DOHH2 (cell line): Measurements from ENCODE around the gene SNRPD1.
"Not testable (repeated sequence)": the region's sequence is repeated elsewhere in the genome, so short reads cannot be mapped to it uniquely, and the experiment has no call there.

ENCODE experiments used
- H3F3A ChIP-seq: fragments of 200-600 bp; sonication (generic), shearing (Covaris generic); 2 replicates; pipeline ENCODE4 v1.6.0; 2016; ENCODE audit warnings: antibody characterized with exemption, mild to moderate bottlenecking; ENCODE audit not compliant: control insufficient read depth, insufficient read depth
- H3K27ac ChIP-seq: fragments of 200-600 bp; sonication (generic); 2 replicates; pipeline ENCODE4 v1.5.1; 2014; ENCODE audit warnings: low read depth, mild to moderate bottlenecking, low read length, moderate library complexity
- H3K27me3 ChIP-seq: fragments of 200-600 bp; sonication (generic); 2 replicates; pipeline ENCODE4 v1.6.1; 2014; ENCODE audit warnings: mild to moderate bottlenecking, low read length, mixed read lengths; ENCODE audit not compliant: control insufficient read depth
- H3K36me3 ChIP-seq: fragments of 200-600 bp; sonication (generic); 2 replicates; pipeline ENCODE4 v1.6.1; 2014; ENCODE audit warnings: mild to moderate bottlenecking, low read length, moderate library complexity, mixed read lengths; ENCODE audit not compliant: control insufficient read depth
- H3K4me1 ChIP-seq: fragments of 200-600 bp; sonication (generic); 2 replicates; pipeline ENCODE4 v1.6.1; 2014; ENCODE audit warnings: mild to moderate bottlenecking, low read length, mixed read lengths; ENCODE audit not compliant: control insufficient read depth
- H3K4me2 ChIP-seq: fragments of 200-600 bp; sonication (generic); 2 replicates; pipeline ENCODE4 v1.6.0; 2014; ENCODE audit warnings: mild to moderate bottlenecking, low read length, moderate library complexity
- H3K4me3 ChIP-seq: fragments of 200-600 bp; sonication (generic); 2 replicates; pipeline ENCODE4 v1.5.1; 2014; ENCODE audit warnings: mild to moderate bottlenecking, low read length, mixed read lengths
- H3K79me2 ChIP-seq: fragments of 200-600 bp; sonication (generic); 2 replicates; pipeline ENCODE4 v1.6.1; 2014; ENCODE audit warnings: mild to moderate bottlenecking, low read length, mixed read lengths; ENCODE audit not compliant: control insufficient read depth
- H3K9me2 ChIP-seq: fragments of 200-600 bp; sonication (generic); replicated peaks from 2 replicates; pipeline ENCODE4 v1.6.1; 2014; ENCODE audit warnings: mild to moderate bottlenecking, low read length, mixed read lengths; ENCODE audit not compliant: control insufficient read depth
- H3K9me3 ChIP-seq: fragments of 200-600 bp; sonication (generic); 2 replicates; pipeline ENCODE4 v1.6.1; 2014; ENCODE audit warnings: antibody characterized with exemption, low read length, mixed read lengths; ENCODE audit not compliant: control insufficient read depth, insufficient read depth
- H4K20me1 ChIP-seq: fragments of 200-600 bp; sonication (generic); 2 replicates; pipeline ENCODE4 v1.6.0; 2014; ENCODE audit warnings: low read depth, mild to moderate bottlenecking, antibody characterized with exemption, low read length, moderate library complexity; ENCODE audit not compliant: control insufficient read depth, insufficient read depth
- CTCF ChIP-seq: fragments of 200-600 bp; sonication (generic); IDR thresholded peaks from one replicate; pipeline ENCODE4 v1.5.1; 2014; ENCODE audit warnings: antibody characterized with exemption, mild to moderate bottlenecking, low read depth, low read length; ENCODE audit not compliant: poor library complexity, severe bottlenecking
- EZH2phosphoT487 ChIP-seq: fragments of 200-600 bp; sonication (generic); IDR thresholded peaks from 2 replicates; pipeline ENCODE4 v1.6.1; 2017; ENCODE audit warnings: borderline replicate concordance, mild to moderate bottlenecking, antibody characterized with exemption, low read length, moderate library complexity, mixed read lengths

SNRPD1 gene

GRCh38 chr18:21602299-21602587, 9.9 kb upstream of the SNRPD1 start:
- no peak for TF ChIP-seq CTCF
- TF ChIP-seq EZH2phosphoT487: no peak
- peaks cover 12% of the 10 kb centered on the region; the same call in 1 of the 2 replicates for H3F3A ChIP-seq
- H3K27ac ChIP-seq: no peak overlapping the region
- H4K20me1 ChIP-seq: no peaks in the 10 kb centered on the region
- peaks cover 32% of the 10 kb centered on the region for H3K79me2 ChIP-seq
- no peak overlapping the region for H3K4me2 ChIP-seq
- H3K4me3 ChIP-seq: no peak overlapping the region
- no peaks in the 10 kb centered on the region for H3K9me2 ChIP-seq
- H3K27me3 ChIP-seq: no peaks in the 10 kb centered on the region
- peaks cover 37% of the 10 kb centered on the region for H3K4me1 ChIP-seq
- no peaks in the 10 kb centered on the region for H3K9me3 ChIP-seq
- H3K36me3 ChIP-seq: peaks cover 16% of the 10 kb centered on the region

GRCh38 chr18:21604671-21605070, 7.4 kb upstream of the SNRPD1 start:
- H3F3A ChIP-seq: peaks cover 12% of the 10 kb centered on the region; the same call in 1 of the 2 replicates
- H3K4me1 ChIP-seq: peaks cover 20% of the 10 kb centered on the region
- no peaks in the 10 kb centered on the region for H3K9me3 ChIP-seq
- H3K79me2 ChIP-seq: peaks cover 8% of the 10 kb centered on the region
- H3K4me2 ChIP-seq: no peak overlapping the region
- H3K4me3 ChIP-seq: no peak overlapping the region
- H3K36me3 ChIP-seq: peaks cover 7% of the 10 kb centered on the region
- no peak for TF ChIP-seq EZH2phosphoT487
- no peak for TF ChIP-seq CTCF
- H3K9me2 ChIP-seq: no peaks in the 10 kb centered on the region
- H3K27me3 ChIP-seq: no peaks in the 10 kb centered on the region
- H4K20me1 ChIP-seq: no peaks in the 10 kb centered on the region
- no peak overlapping the region for H3K27ac ChIP-seq

DNA sequence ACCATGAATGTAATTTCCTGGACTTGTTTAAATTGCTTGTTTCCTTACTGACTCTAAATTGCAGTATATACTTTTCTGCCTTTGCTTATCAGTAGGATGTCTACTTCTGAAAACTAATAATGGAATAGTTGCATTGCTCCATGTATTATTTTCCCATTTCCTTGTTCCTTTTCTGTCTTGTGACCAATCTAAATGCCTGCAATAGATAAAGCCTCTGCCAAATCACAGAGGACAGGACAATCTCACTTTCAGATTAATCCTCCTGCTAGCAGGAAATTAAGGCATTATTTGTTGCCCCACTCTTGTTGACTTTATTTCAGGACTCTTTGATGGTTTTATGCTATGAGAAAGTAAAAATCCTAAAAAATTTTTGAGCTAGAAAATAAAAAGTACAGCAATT, 6.9 kb upstream of the SNRPD1 start:
- H3K36me3 ChIP-seq: peaks cover 2% of the 10 kb centered on the region; the same call in 1 of the 2 replicates
- H3K27me3 ChIP-seq: no peaks in the 10 kb centered on the region
- H3K79me2 ChIP-seq: peaks cover 2% of the 10 kb centered on the region
- H3K9me3 ChIP-seq: no peaks in the 10 kb centered on the region
- no peak overlapping the region for H3K27ac ChIP-seq
- H3F3A ChIP-seq: peaks cover 11% of the 10 kb centered on the region; the same call in 1 of the 2 replicates
- H4K20me1 ChIP-seq: no peaks in the 10 kb centered on the region
- H3K4me2 ChIP-seq: no peak overlapping the region
- no peak overlapping the region for H3K4me3 ChIP-seq
- H3K9me2 ChIP-seq: no peaks in the 10 kb centered on the region
- H3K4me1 ChIP-seq: peaks cover 20% of the 10 kb centered on the region
- TF ChIP-seq EZH2phosphoT487: no peak
- no peak for TF ChIP-seq CTCF

GRCh38 chr18:21611401-21612124, 551 bp upstream of the SNRPD1 start:
- H3F3A ChIP-seq, H3K27ac ChIP-seq, H3K9me2 ChIP-seq, H3K9me3 ChIP-seq, H3K27me3 ChIP-seq: not testable (repeated sequence)
- peaks cover 18% of the 10 kb centered on the region for H4K20me1 ChIP-seq
- H3K4me2 ChIP-seq: peak overlapping the region; percentile 94
- H3K36me3 ChIP-seq: peaks cover 42% of the 10 kb centered on the region
- H3K4me3 ChIP-seq: peak overlapping the region; percentile 91
- peaks cover 27% of the 10 kb centered on the region for H3K4me1 ChIP-seq
- peaks cover 45% of the 10 kb centered on the region for H3K79me2 ChIP-seq

DNA sequence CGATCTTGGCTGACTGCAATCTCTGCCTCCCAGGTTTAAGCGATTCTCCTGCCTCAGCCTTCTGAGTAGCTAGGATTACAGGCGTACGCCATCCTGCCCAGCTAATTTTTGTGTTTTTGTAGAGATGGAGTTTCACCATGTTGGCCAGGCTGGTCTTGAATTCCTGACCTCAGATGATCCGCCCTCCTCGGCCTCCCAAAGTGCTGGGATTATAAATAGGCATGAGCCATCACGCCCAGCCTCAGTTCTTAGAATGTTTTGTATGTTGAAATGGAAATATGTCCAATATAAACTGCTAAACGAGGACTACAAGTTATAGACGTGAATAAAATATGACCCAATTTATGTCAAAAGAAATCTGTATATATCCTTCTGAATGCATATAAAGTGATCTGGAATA, 9.5 kb downstream of the SNRPD1 start:
- not testable (repeated sequence) for H3K4me3 ChIP-seq, H3K4me2 ChIP-seq, H3K9me3 ChIP-seq, H3K27ac ChIP-seq, H3F3A ChIP-seq, H3K27me3 ChIP-seq, H3K9me2 ChIP-seq
- peaks cover 99% of the 10 kb centered on the region for H3K79me2 ChIP-seq
- H4K20me1 ChIP-seq: peaks cover 20% of the 10 kb centered on the region; the same call in 1 of the 2 replicates
- H3K36me3 ChIP-seq: peaks cover 90% of the 10 kb centered on the region
- H3K4me1 ChIP-seq: peaks cover 15% of the 10 kb centered on the region
